ENCODE results near the gene ATF7IP2. TPM values are rescaled to one million over a fixed set of nuclear protein-coding genes. Genes with fewer than 3 reads are reported as not detected.

ATF7IP2 gene
- total RNA-seq, 2 experiments from 2014 or later, result 82.9 to 86.9 TPM

GRCh38 chr16:10494343-10495030 lies 108.6 kb downstream of the ATF7IP2 start:
- intact Hi-C loops (cut with DNase I, micrococcal nuclease), result no loop called here
- ChIA-PET POLR2A (no interaction called here), CTCF (no interaction called here)
- no peak for ATAC-seq (ENCODE audit: poor library complexity)
- Mint-ChIP-seq H3K36me3 (ENCODE audit: low read depth) (no peaks in the 10 kb centered on the region), H3K9me3 (peaks cover 19% of the 10 kb centered on the region), H3K27ac (no peak overlapping the region), H3K27me3 (no peaks in the 10 kb centered on the region), H3K4me3 (no peak overlapping the region), H3K4me1 (ENCODE audit: low read depth) (no peaks in the 10 kb centered on the region)
- H3K9me3 ChIP-seq (ENCODE audit: control insufficient read depth in 1 of 2, insufficient read depth in 1 of 2, low read length in 2 of 2), result peaks cover 11 to 20% of the 10 kb centered on the region in 2 experiments
- H3K27me3 ChIP-seq (ENCODE audit: control insufficient read depth in 1 of 2, insufficient read depth in 2 of 2, low read length in 2 of 2), result no peaks in the 10 kb centered on the region
- no peak overlapping the region for H3K4me3 ChIP-seq (ENCODE audit: low read length)
- no peak for DNase-seq
- no peaks in the 10 kb centered on the region for H3K36me3 ChIP-seq (ENCODE audit: insufficient read depth, low read length)
- H3K4me1 ChIP-seq (ENCODE audit: insufficient read depth, low read length), result no peaks in the 10 kb centered on the region
- TF ChIP-seq CTCF (IDR thresholded peaks at IDR 0.05), result no peak
- no peak overlapping the region for H3K27ac ChIP-seq (ENCODE audit: low read depth in 1 of 2, low read length in 2 of 2)

GRCh38 chr16:10495031-10495345 lies 109.1 kb downstream of the ATF7IP2 start:
- DNase-seq (no peak), ATAC-seq (ENCODE audit: poor library complexity) (no peak)
- peaks cover 19% of the 10 kb centered on the region for H3K9me3 Mint-ChIP-seq
- H3K27me3 Mint-ChIP-seq, result no peaks in the 10 kb centered on the region
- Histone ChIP-seq H3K9me3 (ENCODE audit: control insufficient read depth in 1 of 2, insufficient read depth in 1 of 2, low read length in 2 of 2) (peaks cover 11 to 20% of the 10 kb centered on the region in 2 experiments), H3K27me3 (ENCODE audit: control insufficient read depth in 1 of 2, insufficient read depth in 2 of 2, low read length in 2 of 2) (no peaks in the 10 kb centered on the region), H3K27ac (ENCODE audit: low read depth in 1 of 2, low read length in 2 of 2) (no peak overlapping the region), H3K36me3 (ENCODE audit: insufficient read depth, low read length) (no peaks in the 10 kb centered on the region), H3K4me3 (ENCODE audit: low read length) (no peak overlapping the region), H3K4me1 (ENCODE audit: insufficient read depth, low read length) (no peaks in the 10 kb centered on the region)
- ChIA-PET CTCF (no interaction called here), POLR2A (no interaction called here)
- no peaks in the 10 kb centered on the region for H3K36me3 Mint-ChIP-seq (ENCODE audit: low read depth)
- TF ChIP-seq CTCF (IDR thresholded peaks at IDR 0.05), result no peak
- intact Hi-C loops (cut with DNase I, micrococcal nuclease), result no loop called here
- H3K27ac Mint-ChIP-seq, result no peak overlapping the region
- no peaks in the 10 kb centered on the region for H3K4me1 Mint-ChIP-seq (ENCODE audit: low read depth)
- H3K4me3 Mint-ChIP-seq, result no peak overlapping the region

- intact Hi-C loops (cut with DNase I, micrococcal nuclease), result no loop called here
- Mint-ChIP-seq H3K4me3 (no peak overlapping the region), H3K9me3 (peaks cover 19% of the 10 kb centered on the region), H3K4me1 (ENCODE audit: low read depth) (no peaks in the 10 kb centered on the region), H3K27me3 (no peaks in the 10 kb centered on the region), H3K36me3 (ENCODE audit: low read depth) (no peaks in the 10 kb centered on the region), H3K27ac (no peak overlapping the region)
- ChIA-PET POLR2A (no interaction called here), CTCF (interaction anchor here (0.6 kb wide), 1 partner anchor 1862 kb away, joined by 3 read pairs; no protein-coding TSS in a partner anchor)
- Histone ChIP-seq H3K27ac (ENCODE audit: low read depth in 1 of 2, low read length in 2 of 2) (no peak overlapping the region), H3K4me1 (ENCODE audit: insufficient read depth, low read length) (no peaks in the 10 kb centered on the region), H3K9me3 (ENCODE audit: control insufficient read depth in 1 of 2, insufficient read depth in 1 of 2, low read length in 2 of 2) (peaks cover 11 to 20% of the 10 kb centered on the region in 2 experiments), H3K27me3 (ENCODE audit: control insufficient read depth in 1 of 2, insufficient read depth in 2 of 2, low read length in 2 of 2) (no peaks in the 10 kb centered on the region), H3K4me3 (ENCODE audit: low read length) (no peak overlapping the region), H3K36me3 (ENCODE audit: insufficient read depth, low read length) (no peaks in the 10 kb centered on the region)
- ATAC-seq (ENCODE audit: poor library complexity), result no peak
- peak in 1 of 14 experiments; percentile 13 for DNase-seq
- no peak for TF ChIP-seq CTCF (IDR thresholded peaks at IDR 0.05)
Observed at GRCh38 chr16:10497132-10498101, 111.6 kb downstream of the ATF7IP2 start.
